Inferior parietal cortex (tissue), 1 donor: ENCODE results near the gene TAB2.
"Not testable (repeated sequence)": the region's sequence is repeated elsewhere in the genome, so short reads cannot be mapped to it uniquely, and the experiment has no call there.

Source experiments
- DNase-seq: peaks from one replicate; pipeline ENCODE4 v3.0.0-alpha.2; 2016; ENCODE audit errors: extremely low spot score

Gene TAB2

DNA sequence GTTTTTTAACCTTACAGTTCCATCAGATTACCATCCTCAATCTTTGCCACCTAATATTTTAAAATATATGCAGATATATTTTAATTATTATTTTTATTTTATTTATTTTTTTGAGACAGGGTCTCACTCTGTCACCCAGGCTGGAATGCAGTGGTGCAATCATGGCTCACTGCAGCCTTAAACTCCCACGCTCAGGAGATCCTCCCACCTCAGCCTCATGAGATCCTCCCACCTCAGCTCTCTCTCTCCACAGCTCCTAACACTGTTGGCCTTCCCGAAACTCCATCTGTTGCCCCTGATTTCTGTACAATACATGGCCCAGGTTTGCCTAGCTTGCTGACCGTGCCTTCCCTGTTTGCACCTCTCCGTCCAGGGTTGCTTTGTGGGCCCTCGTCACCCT is 4.4 kb upstream of the TAB2 start:
- no peak for DNase-seq

DNA sequence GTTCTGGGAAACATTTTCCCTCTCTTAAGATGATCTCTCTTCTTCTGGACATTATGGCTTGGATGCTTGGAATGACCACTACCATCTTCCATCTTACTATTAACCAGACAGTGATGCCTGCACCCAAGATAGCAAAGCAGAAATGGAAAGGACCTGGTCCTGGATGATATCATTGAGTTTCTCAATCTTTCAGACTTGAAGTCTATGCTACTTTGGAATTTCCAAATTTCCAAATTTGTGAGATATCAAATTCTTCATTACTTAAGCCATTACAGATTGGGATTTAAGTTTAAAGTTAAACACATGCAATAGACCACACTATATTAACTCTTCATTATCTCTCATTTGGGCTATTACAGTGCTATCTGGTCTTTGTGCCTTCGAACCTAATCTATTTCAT is 3.7 kb upstream of the TAB2 start:
- no peak for DNase-seq

DNA sequence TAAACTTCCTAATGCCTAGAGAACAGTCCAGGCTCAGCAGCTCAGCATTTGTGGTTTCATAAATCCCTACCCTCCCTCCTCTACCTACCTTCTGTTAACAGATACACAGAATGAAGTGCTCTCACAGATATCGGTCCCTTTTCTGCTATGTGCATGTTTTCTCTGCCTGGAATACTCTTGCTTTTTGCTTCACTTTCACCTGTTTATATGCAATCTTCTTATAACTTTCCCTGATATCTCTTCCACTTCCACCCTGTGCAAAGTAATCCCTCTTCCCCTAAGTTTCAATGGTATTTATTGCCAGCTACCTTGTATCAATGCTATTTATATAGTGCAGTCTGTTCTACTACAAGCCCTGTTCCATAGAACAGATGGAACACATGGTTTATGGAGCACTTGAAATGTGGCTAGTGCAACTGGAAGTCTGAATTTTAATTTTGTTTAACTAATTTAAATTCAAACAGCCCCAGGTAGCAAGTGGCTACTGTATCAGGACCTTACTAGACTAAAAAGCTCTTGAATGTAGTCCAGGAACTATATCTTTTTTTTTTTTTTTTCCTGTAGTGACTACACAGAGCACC is 3.1 kb upstream of the TAB2 start:
- DNase-seq = no peak

DNA sequence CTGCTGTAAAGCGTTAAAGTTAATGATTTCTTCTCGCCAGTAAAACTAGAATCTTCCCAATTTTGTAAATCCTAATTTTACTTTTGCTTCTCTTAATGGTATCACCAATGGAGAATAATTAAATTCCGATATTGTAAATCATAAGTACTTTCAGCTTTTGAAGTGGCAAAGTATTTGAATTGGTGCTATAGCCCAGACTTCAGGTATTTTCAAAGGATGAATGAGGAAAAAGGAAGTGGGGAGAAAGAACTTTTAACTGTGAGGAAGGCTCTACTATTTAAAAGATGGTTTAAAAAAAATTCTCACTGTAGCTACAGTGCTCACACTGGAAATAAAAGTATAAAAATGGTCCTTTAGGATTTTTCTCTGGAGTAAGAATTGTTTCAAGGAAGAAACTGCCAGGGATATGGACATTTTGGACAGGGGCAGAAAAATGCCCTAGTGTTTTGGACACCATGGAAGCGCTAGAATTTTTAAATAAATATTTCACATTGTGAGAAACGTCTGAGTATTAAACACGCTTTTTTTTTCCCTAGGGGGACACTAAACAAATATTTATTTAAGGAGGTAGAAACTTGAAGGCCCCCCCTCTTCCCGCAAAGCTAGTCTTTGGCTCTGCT is 1.3 kb upstream of the TAB2 start:
- DNase-seq = no peak

DNA sequence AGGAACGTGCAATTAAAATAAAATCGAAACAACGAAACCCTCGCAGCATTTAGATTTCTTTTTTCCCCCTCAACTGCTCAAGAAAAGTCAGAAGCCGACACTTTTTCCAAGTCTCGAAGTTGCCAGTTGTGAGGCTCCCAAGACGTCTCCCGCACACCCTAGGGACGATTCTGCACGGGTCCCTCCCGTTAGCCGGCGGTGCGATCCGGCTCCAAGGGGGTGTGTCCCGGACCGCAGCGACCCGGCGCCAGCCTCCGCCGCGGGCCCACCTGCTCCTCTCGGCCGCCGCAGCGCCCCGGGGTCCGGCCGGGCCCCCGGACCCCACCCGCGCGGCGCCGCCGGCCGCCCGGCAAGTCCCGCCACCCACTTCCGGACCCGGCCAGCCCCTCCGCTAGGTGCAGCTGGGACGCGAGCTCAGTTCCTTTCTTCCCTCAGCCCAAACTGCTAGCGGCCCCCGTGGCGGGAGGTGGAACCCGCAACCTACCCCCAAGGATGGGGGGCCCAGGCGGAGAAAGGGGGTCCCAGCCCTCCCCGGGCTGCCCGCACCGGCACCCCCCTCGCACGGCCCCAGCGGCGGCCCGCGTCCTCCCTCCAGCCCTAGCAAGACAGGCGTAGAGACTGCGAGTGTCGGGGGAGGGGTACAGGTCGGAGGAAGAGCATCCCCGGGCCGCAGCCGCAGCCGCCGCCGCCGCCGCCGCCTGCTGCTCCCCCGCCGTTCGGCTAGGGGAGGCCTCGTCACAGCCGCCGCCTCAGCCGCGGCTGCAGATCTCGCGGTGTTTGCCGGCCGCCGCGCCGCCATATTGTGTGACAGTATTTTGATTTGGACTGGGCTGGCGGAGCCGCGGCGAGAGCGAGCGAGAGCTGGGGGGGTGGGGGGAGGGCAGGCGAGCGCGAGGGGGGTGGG is 520 bp upstream of the TAB2 start:
- peak; percentile 87 for DNase-seq

DNA sequence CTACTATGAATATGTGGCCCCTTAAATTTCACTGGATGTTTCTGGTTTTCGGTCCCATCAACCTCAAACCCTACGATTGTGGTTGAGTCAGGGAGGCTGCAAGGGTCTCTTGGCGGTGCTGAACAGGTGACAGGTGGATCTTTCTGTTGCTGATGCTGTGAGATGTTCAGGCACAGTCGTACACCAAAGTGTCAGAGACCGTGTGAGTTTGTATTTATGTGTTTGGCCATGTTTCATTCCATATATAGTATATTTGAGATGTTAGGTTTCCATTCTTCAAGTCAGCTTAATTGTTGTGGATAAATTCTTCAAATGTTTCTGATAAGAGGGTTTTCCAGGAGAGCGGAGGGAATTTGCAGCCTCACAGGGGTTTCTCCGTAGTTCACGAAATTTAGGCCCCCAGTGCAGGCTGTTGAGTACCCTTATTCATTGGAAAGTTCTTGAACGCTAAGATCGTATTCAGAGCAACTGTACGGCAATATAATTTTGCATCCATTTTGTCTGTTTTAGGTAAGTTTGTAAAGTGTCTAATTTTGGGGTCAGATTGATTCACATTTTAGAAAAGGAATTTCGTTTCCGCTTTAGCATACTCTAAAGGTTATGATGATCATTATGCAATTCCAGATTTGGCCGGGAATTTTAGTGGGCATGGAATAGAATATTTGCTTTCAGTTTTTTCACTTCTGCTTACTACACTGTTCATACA is 1.2 kb downstream of the TAB2 start:
- peak; percentile 55 for DNase-seq

DNA sequence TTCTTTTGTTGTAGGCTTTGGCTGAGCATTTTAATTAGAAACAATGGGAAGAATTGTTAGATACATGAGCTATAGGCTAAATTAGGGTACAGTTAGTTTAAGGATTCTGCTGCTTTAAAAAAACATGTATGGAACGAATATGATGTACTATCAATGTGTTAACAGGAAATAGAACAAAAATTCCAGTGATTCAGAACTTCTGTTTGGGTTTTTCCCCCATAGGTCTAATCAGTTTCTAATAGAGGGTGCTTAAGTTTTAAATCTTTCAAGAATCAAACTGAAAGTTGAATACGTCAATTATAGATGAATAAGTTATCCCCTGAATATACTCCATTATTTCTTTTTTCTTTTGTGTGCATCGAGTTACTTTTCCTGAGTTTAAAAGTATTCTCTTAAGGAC is 1.9 kb downstream of the TAB2 start:
- no peak for DNase-seq

DNA sequence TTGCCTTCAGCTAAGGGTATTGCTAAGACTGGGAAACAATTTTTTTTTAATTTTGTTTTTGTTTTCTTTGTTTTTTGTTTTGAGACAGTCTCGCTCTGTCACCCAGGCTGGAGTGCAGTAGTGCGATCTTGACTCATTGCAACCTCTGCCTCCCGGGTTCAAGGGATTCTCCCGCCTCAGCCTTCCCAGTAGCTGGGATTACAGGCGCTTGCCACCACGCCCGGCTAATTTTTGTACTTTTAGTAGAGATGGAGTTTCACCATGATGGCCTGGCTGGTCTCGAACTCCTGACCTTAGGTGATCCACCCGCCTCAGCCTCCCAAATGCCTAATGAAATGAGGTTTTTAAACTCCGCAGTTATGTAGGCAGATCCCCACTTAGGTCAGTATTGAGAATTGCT is 2.5 kb downstream of the TAB2 start:
- DNase-seq = not testable (repeated sequence)

DNA sequence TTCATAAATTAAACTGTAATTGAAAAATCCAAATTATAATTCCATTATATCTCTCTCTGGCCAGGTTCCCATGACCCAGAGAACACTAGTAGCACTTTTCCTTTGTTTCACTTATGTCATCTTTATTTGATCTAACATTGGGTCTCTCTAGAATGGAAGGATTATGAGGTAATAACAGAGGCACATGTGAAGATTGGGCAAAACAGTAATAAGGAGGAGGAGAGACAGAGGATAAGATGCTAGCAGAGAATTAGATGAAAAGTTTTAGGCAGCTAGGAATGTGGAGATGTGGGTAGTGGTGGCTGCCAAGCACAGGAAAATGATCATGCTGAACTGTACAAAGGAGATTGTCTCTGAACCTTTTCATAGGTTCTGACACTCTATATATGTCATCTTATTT is 3.3 kb downstream of the TAB2 start:
- no peak for DNase-seq

DNA sequence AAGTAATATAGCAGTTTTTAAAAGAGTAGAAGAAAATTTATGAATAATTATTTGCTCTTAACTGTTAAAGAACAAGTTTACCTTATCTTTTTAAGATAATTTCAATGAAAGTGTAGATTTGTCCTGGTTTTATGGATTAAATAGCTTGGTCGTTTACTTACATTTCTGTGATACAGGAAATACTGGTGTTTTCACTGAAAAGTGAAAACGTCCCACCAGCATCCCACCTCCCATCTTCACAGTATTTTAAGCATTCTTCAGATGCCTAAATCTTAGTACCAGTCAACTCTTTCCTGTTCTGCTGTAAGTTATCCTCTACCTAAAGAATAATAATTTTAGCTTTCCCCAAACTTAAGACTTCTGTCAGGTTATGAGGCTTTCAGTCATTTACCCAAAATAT is 5.8 kb downstream of the TAB2 start:
- no peak for DNase-seq

DNA sequence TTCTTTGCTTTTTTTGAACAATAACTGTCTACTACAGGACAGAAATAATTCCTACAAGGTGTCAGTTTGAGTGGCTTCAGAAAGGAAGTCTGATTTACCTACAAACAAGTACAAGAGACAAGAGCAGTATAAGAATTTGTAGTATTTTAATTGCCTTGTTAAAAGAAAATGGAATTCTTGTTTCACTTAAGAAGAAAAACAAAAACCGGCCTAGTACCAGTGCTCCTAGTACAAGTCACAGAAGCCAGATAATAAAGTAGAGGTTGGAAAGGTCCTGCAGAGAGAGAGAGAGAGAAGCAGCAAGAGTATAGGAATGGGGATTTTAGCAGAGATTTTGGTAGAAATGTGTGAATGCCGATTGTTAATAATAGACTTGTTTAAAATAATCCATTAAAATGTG is 6.4 kb downstream of the TAB2 start:
- no peak for DNase-seq

DNA sequence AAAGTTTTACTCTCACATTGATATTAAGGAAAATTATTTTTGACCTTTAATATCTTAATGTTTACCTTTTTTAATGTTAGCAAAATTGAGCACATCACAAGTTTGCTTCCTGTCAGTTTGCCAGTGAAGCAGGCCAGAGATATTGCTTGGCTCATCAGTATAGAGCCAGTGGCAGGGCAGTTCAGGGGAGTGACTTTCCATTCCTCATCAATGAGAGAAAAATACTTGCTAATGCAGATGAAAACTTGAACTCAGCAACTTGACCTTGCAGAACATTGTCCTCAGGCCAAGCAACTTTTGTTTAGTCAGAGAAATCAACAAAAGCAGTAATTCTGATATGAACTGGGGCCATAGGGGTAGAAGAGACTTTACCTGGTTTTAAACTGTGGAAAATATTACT is 6.9 kb downstream of the TAB2 start:
- no peak for DNase-seq

DNA sequence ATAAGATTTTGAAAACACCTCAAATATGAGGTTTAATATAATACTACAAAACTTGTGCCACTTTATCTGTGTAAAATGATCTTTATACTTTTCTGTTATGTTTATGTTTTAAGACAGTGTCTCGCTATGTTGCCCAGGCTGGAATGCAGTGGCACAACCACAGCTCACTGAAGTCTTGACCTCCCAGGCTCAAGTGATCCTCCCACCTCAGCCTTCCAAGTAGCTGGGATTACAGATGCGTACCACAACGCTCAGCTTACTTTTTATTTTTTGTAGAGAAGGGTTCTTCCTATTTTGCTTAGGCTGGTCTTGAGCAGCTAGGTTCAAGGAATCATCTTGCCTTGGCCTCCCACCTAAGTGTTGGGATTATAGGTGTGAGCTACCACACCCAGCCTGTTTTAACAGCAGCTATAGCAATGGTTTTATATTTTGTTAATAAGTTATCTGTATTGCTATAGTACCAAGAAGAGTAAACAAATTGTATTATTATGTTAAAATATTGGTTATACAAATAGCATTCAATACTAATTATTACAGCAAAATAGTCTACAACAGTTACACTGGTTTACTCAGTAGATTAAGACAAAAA is 8.2 kb downstream of the TAB2 start:
- no peak for DNase-seq

DNA sequence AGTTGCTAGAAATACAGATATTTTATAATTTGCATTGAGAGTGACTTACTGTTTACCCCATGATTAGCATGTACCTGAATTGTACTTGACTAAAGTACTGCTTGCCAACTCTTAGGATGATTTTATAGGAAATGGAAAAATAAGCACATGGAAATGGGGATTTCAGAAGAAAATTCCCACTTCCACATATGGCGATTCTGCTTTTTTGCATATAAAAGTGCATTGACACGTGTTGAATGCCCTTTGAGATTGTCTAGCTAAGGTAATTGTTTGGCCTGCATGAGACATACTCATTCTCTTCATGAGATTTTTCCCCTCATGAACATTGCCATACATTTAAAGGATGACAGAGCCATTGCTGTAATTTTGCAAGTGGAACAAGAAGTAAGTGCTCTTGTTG is 10.1 kb downstream of the TAB2 start:
- no peak for DNase-seq

DNA sequence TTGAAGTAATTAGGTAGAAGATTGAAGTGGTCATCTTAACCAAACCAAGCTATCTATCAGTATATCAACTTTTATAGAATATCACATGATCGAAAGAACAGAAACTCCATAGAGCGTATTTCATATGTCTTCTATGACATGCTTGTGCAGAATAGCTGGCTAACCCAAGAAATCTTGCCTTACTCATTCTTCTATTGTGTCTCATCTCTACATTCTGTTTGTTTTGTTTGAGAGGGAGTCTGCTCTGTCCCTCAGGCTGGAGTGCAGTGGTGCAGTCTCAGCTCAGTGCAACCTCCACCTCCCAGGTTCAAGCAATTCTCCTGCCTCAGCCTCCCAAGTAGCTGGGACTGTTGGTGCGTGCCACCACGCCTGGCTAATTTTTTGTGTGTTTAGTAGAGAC is 10.6 kb downstream of the TAB2 start:
- DNase-seq = no peak

DNA sequence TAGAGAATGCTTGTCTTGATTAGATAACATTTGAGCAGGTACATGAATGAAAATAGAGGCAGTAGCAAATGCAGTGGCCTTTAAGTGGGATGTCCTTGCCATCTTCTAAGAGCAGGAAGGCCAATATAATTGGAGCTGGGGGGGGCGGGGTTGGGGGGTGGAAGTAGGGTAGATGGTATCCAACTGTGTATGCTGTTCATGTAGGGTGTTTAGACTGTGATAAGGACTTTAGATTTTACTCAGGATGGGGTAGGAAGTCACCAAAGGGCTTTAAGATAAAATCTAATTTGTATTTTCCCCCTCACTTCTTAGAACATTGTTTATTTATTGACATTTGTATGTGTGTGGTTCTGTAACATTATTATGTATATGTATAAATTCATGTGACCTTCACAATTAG is 12.0 kb downstream of the TAB2 start:
- DNase-seq = no peak

DNA sequence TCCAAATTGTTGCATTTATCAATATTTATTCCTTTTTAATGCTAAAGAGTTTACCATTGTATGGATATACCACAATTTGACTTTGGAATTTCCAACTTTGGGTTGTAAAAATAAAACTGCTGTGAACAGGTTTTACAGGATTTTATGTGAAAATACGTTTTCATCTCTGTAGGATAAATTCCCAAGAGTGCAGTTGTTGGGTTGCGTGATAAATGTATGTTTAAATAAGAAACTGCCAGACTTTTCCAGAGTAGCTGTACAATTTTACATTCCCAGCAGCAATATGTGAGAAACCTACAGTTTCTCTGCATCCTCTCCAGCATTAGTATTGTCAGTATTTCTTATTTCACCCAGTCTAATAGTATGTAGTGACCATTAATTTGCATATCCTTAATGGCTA is 12.6 kb downstream of the TAB2 start:
- DNase-seq = no peak

DNA sequence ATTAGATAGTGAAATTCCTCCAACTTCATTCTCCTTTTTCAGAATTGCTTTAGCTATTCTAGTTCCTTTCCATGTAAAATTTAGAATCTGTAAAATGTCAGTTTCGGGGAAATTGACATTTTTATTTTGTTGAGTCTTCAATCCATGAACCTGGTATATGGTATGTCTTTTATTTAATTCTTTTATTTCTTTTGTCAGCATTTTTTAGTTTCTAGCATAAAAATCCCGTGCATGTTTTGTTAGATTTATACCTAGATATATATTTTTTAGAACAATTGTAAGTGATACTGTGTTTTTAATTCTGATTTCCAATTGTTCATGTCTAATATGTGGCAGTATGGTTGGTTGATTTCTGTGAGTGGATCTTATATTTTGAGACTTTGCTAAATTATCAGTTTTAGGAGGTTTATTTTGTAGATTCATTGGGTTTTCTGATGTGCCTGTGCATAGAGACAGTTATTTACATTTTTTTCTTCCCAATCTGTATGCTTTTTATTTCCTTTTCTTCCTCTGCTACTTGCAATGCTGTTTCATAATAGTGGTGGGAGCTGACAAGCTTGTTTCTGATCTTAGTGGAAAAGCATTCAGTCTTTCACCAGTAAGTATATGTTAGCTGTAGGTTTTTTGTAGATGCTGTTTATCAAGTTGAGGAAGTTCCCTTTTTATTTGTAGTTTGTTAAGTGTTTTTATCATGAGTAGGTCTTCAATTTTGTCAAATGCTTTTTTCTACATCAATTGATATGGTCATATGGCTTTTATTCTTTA is 13.7 kb downstream of the TAB2 start:
- no peak for DNase-seq

DNA sequence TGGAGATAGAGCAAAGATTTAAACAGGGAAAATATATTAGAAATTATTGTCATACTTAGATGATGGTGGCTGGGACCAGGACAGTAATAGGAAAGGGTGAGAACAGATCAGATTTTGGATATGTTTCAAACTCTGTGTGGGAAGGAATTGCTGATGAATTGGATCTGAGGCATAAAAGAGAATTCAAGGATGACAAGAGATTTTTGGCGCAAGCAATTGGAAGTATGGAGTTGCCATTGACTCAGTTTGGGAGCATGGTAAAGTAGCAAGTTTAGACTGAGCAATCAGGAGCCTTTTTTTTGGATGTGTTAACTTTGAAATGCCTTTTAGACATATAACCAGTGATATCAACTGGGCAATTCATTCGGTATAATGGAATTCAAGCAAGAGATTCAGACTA is 14.4 kb downstream of the TAB2 start:
- DNase-seq = no peak

DNA sequence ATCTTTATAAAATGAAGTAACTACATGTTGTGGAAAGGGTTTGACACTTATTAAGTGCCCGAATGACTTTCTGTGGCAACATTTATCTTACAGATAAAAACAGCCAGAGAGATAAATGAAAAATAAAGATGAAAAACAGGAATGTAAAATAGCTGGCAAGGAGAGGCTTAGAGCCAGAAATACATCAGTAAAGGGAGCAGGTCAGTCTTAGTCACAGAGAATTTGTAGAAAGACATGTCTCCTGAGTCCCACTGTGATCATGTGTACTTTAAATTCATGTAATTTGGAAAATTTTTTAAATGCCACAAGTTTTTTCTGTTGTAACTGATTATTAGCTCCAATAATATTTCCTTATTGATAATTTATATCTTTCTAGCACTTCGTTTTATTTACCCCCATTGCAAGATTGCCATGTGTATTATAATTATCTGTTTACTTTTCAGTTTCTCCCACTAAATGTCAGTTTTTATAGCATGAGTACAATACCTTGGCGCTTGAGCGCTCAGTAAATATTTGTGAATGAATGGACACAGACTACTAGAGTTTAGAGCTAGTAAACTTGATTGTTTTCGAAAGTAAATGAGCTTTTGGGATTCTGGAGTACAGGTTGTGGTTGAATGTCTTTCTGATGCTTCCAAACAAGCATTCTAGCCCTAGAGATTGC is 15.2 kb downstream of the TAB2 start:
- no peak for DNase-seq

DNA sequence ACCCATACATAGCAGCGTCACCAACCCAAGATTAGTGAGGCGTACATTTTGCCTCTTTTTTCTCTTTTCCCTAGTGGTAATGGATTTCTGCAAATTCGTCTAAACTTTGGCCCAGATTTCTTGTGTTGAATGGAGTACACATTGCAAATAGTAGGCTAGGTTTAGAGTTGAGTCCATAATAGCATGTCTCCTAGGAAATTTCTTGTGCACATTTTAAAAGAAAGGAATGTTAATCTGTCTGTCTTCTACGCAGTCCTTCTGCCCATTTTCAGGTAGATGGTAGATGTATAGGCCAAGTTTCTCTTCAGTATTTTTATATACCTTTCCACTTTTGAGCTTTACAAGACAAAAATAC is 15.7 kb downstream of the TAB2 start:
- no peak for DNase-seq
